Vagina (tissue), 2 donors: ENCODE results near the gene SAMD15. TPM values are rescaled to one million over a fixed set of nuclear protein-coding genes. Genes with fewer than 3 reads are reported as not detected.

Experiments
- DNase-seq, 2 donors: peaks; one replicate each; pipeline ENCODE4 v3.0.0-alpha.2; 2017; ENCODE audit errors: extremely low spot score in 2 of 2
- H3K27ac ChIP-seq: fragments of 200-600 bp; sonication (generic); one replicate; pipeline ENCODE4 v1.5.1; 2019
- H3K27me3 ChIP-seq: fragments of 200-600 bp; sonication (generic); one replicate; pipeline ENCODE4 v1.5.1; 2019
- H3K36me3 ChIP-seq, 2 donors: fragments of 200-600 bp; sonication (generic); one replicate each; pipeline ENCODE4 v1.5.1; 2017 to 2019
- H3K4me1 ChIP-seq: fragments of 200-600 bp; sonication (generic); one replicate; pipeline ENCODE4 v1.5.1; 2019
- H3K4me3 ChIP-seq, 2 donors: fragments of 200-600 bp; sonication (generic); 1 replicate in 1 of 2; 2 replicates in 1 of 2; pipeline ENCODE4 v1.5.1; 2016 to 2019
- H3K9me3 ChIP-seq: fragments of 200-600 bp; sonication (generic); one replicate; pipeline ENCODE4 v1.5.1; 2019
- CTCF ChIP-seq, 3 experiments: fragments of 450-650 bp in 2 of 3; fragments of 200-600 bp in 1 of 3; sonication (generic) in 1 of 3; IDR thresholded peaks; one replicate each; pipeline ENCODE4 v1.5.1; 2017 to 2019; ENCODE audit warnings: antibody characterized with exemption in 3 of 3, mild to moderate bottlenecking in 2 of 3, moderate library complexity in 2 of 3
- POLR2A ChIP-seq, 2 donors: fragments of 450-650 bp; IDR thresholded peaks; one replicate each; pipeline ENCODE4 v1.6.1; 2017; ENCODE audit warnings: antibody characterized with exemption in 2 of 2, mild to moderate bottlenecking in 2 of 2, moderate library complexity in 2 of 2
- POLR2AphosphoS5 ChIP-seq, 2 donors: sonication (generic); formaldehyde crosslinking; IDR thresholded peaks; one replicate each; pipeline ENCODE4 v1.9.0; 2017; ENCODE audit warnings: antibody characterized with exemption in 2 of 2, mild to moderate bottlenecking in 2 of 2, low read depth in 1 of 2; ENCODE audit not compliant: insufficient read depth in 1 of 2
- intact Hi-C: fragments of 100-400 bp; cut with DNase I; formaldehyde crosslinking; loops from one replicate; pipeline ENCODE4 v1.15.1; 2023
- total RNA-seq: library from RNA; depleted of rRNA; stranded (reverse); fragments of >200 nt; gene quantifications from one replicate; pipeline ENCODE4 v1.2.3, GENCODE V29; 2016

The SAMD15 gene
- total RNA-seq, 1 donor from 2014 or later, result not detected

DNA sequence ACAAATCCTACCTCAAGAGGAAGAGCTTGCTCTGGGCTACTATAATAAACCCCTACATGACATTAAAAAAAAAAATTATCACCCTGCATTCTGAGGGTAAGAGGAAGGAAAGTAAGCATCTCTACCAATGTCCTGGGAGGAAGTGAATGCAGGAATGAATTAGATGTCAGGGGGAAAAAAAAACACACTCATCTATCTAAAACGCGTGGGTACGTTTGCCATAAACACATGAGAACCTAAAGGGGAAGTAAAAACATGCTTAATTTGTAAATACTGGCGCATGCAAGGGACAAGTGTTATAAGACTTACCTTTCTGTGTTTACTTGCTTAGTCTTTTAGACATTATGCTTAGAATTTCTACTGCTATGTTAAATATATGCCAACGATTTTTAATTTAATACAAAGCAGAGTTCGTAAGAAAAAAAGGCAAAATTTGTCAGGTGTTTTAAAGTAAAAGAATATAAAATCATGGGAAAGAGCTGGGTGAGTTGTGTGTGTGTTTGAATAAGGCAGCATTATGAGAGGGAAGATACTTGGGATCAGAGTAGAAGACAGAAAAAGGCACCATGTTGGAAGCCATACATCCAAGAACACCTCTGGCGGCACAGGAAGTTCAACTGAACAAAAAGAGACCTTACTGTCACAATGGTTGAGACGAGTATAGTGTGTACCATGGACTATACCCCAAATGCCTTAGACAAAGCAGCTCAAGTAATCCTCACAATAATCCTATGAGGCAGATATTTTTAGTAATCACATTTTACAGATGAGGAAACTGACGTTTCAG is 1.8 kb upstream of the SAMD15 start:
- no peaks in the 10 kb centered on the region for H3K9me3 ChIP-seq
- intact Hi-C loops, result no loop called here
- peaks cover 21% of the 10 kb centered on the region for H3K4me1 ChIP-seq
- no peaks in the 10 kb centered on the region for H3K27me3 ChIP-seq
- H3K27ac ChIP-seq, result no peak overlapping the region
- DNase-seq, result no peak
- H3K4me3 ChIP-seq, result no peak overlapping the region
- no peaks in the 10 kb centered on the region for H3K36me3 ChIP-seq
- TF ChIP-seq CTCF (IDR thresholded peaks at IDR 0.05), result no peak
- no peak for TF ChIP-seq POLR2AphosphoS5 (IDR thresholded peaks at IDR 0.05; ENCODE audit: insufficient read depth in 1 of 2, low read depth in 1 of 2)
- TF ChIP-seq POLR2A (IDR thresholded peaks at IDR 0.05), result no peak

- no peak for DNase-seq
Observed at GRCh38 chr14:77375973-77376770, 1.0 kb upstream of the SAMD15 start.

GRCh38 chr14:77377502-77377844 is 294 bp downstream of the SAMD15 start:
- no peaks in the 10 kb centered on the region for H3K9me3 ChIP-seq
- H3K4me1 ChIP-seq, result peaks cover 21% of the 10 kb centered on the region
- no peaks in the 10 kb centered on the region for H3K36me3 ChIP-seq
- no peak overlapping the region for H3K27ac ChIP-seq
- TF ChIP-seq POLR2AphosphoS5 (IDR thresholded peaks at IDR 0.05; ENCODE audit: insufficient read depth in 1 of 2, low read depth in 1 of 2), result no peak
- no peak for TF ChIP-seq CTCF (IDR thresholded peaks at IDR 0.05)
- TF ChIP-seq POLR2A (IDR thresholded peaks at IDR 0.05), result no peak
- intact Hi-C loops, result no loop called here
- H3K27me3 ChIP-seq, result no peaks in the 10 kb centered on the region
- H3K4me3 ChIP-seq, result peak overlapping the region; percentile 60 to 69
- no peak for DNase-seq

More at GRCh38 chr14:77375973-77376770, 1.0 kb upstream of the SAMD15 start:
- TF ChIP-seq CTCF (IDR thresholded peaks at IDR 0.05) (no peak), POLR2A (IDR thresholded peaks at IDR 0.05) (no peak), POLR2AphosphoS5 (IDR thresholded peaks at IDR 0.05; ENCODE audit: insufficient read depth in 1 of 2, low read depth in 1 of 2) (no peak)
- Histone ChIP-seq H3K36me3 (no peaks in the 10 kb centered on the region), H3K9me3 (no peaks in the 10 kb centered on the region), H3K4me3 (peak overlapping the region; percentile 60 to 69), H3K4me1 (peaks cover 21% of the 10 kb centered on the region), H3K27me3 (no peaks in the 10 kb centered on the region), H3K27ac (peak overlapping the region; percentile 78)
- intact Hi-C loops, result no loop called here

- no peaks in the 10 kb centered on the region for H3K36me3 ChIP-seq
- H3K27me3 ChIP-seq, result no peaks in the 10 kb centered on the region
- peaks cover 21% of the 10 kb centered on the region for H3K4me1 ChIP-seq
- no peak overlapping the region for H3K27ac ChIP-seq
- H3K4me3 ChIP-seq, result no peak overlapping the region
- DNase-seq, result no peak
- intact Hi-C loops, result no loop called here
- no peaks in the 10 kb centered on the region for H3K9me3 ChIP-seq
- TF ChIP-seq POLR2A (IDR thresholded peaks at IDR 0.05) (no peak), CTCF (IDR thresholded peaks at IDR 0.05) (no peak), POLR2AphosphoS5 (IDR thresholded peaks at IDR 0.05; ENCODE audit: insufficient read depth in 1 of 2, low read depth in 1 of 2) (no peak)
Observed at GRCh38 chr14:77378701-77379100, 1.5 kb downstream of the SAMD15 start.

DNA sequence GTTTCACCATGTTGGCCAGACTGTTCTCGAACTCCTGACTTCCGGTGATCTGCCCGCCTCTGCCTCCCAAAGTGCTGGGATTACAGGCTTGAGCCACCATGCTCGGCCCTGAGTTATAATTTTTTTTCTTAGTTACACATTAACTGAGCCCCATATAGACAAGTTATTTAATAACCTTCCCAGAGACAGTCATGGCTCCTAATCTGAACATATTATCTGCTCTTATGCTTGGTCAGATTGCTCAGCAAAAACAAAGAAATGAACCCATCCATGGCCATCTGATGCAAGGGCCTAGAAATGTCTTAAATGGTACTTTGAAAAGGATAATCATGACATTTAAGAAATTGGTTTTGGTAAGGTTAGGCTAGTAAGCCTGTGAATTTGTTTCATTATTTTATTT is 13.0 kb downstream of the SAMD15 start:
- Histone ChIP-seq H3K4me1 (no peaks in the 10 kb centered on the region), H3K36me3 (no peaks in the 10 kb centered on the region), H3K4me3 (no peak overlapping the region), H3K27me3 (no peaks in the 10 kb centered on the region), H3K27ac (no peak overlapping the region), H3K9me3 (no peaks in the 10 kb centered on the region)
- TF ChIP-seq POLR2AphosphoS5 (IDR thresholded peaks at IDR 0.05; ENCODE audit: insufficient read depth in 1 of 2, low read depth in 1 of 2) (no peak), CTCF (IDR thresholded peaks at IDR 0.05) (no peak), POLR2A (IDR thresholded peaks at IDR 0.05) (no peak)
- DNase-seq, result no peak
- intact Hi-C loops, result no loop called here
